Smooth muscle cell (in vitro differentiated cells): ENCODE results near the gene ARPP21. TPM values are rescaled to one million over a fixed set of nuclear protein-coding genes. Genes with fewer than 3 reads are reported as not detected.

ENCODE experiments used
- DNase-seq: peaks from one replicate; lab custom pipeline; 2025; ENCODE audit not compliant: unreplicated experiment; lab: John Stamatoyannopoulos, UW
- H2AFZ ChIP-seq: fragments of 200-600 bp; sonication (generic); 2 replicates; pipeline ENCODE4 v1.6.0; 2016; ENCODE audit warnings: antibody characterized with exemption, low read depth, mild to moderate bottlenecking
- H3F3A ChIP-seq: fragments of 200-600 bp; sonication (generic); 2 replicates; pipeline ENCODE4 v1.6.0; 2017; ENCODE audit warnings: antibody characterized with exemption, low read depth
- H3K27ac ChIP-seq: fragments of 200-600 bp; sonication (generic); 2 replicates; pipeline ENCODE4 v1.5.1; 2016; ENCODE audit warnings: low read depth, mild to moderate bottlenecking
- H3K27me3 ChIP-seq: fragments of 200-600 bp; sonication (generic); 2 replicates; pipeline ENCODE4 v1.6.1; 2016; ENCODE audit warnings: low read depth, mild to moderate bottlenecking
- H3K36me3 ChIP-seq: fragments of 200-600 bp; sonication (generic); 2 replicates; pipeline ENCODE4 v1.5.1; 2016; ENCODE audit warnings: low read depth
- H3K4me1 ChIP-seq: fragments of 200-600 bp; sonication (generic); 2 replicates; pipeline ENCODE4 v1.5.1; 2016; ENCODE audit warnings: low read depth
- H3K4me2 ChIP-seq: fragments of 200-600 bp; sonication (generic); 2 replicates; pipeline ENCODE4 v1.6.0; 2016; ENCODE audit warnings: mild to moderate bottlenecking
- H3K4me3 ChIP-seq: fragments of 200-600 bp; sonication (generic); 2 replicates; pipeline ENCODE4 v1.5.1; 2016; ENCODE audit warnings: mild to moderate bottlenecking
- H3K79me2 ChIP-seq: fragments of 200-600 bp; sonication (generic); 2 replicates; pipeline ENCODE4 v1.6.0; 2016; ENCODE audit warnings: low read depth, mild to moderate bottlenecking
- H3K9ac ChIP-seq: fragments of 200-600 bp; sonication (generic); 2 replicates; pipeline ENCODE4 v1.6.0; 2016; ENCODE audit warnings: low read depth
- H3K9me3 ChIP-seq: fragments of 200-600 bp; sonication (generic); replicated peaks from 2 replicates; pipeline ENCODE4 v1.5.1; 2016; ENCODE audit warnings: low read depth
- H4K20me1 ChIP-seq: fragments of 200-600 bp; sonication (generic); 2 replicates; pipeline ENCODE4 v1.6.0; 2016; ENCODE audit warnings: low read depth
- WGBS: methylation state at CpG from one replicate; pipeline ENCODE4 v1.1.7; 2016; ENCODE audit warnings: low lambda C conversion rate; 5-methylcytosine and 5-hydroxymethylcytosine counted together
- polyA plus RNA-seq: library from polyadenylated mRNA; unstranded; fragments of >200 nt; fragmentation: Nextera tagmentation; extraction: Ambion mirVana; gene quantifications from 2 replicates; pipeline ENCODE4 v1.2.1, GENCODE V29; 2016
- total RNA-seq: library from RNA; depleted of rRNA; stranded (reverse); fragments of >200 nt; gene quantifications from 2 replicates; pipeline ENCODE4 v1.2.3, GENCODE V29; 2014
- TF ChIP-seq, protein P1 (sequence below): fragments of 200-600 bp; sonication (generic); IDR thresholded peaks from 2 replicates; pipeline ENCODE4 v1.5.1; 2017; ENCODE audit warnings: borderline replicate concordance, mild to moderate bottlenecking, antibody characterized with exemption; ENCODE audit not compliant: insufficient read depth, poor library complexity, severe bottlenecking

The ARPP21 gene
- total and polyA plus RNA-seq, 2 experiments from 2014 or later = not detected

DNA sequence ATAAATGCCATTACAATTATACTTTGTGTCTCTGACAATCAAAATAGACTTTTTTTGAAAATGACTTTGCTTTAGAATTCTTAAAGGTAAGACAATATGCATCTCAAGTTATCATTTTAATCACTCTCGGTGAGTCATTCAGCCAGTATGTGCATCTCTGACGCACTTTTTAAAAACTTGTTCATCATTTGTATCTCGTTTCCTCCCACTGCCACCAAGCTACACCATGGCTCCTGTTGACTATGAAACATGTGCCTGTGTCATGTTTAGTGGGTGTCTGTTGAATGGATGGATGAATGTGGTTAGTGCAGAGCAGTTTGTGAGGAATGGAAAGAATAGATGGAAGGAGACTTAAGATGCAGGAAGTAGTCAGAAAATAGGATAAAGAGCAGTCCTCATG lies 68.6 kb downstream of the ARPP21 start:
- DNase-seq = no peak
- H3K9ac ChIP-seq = no peak overlapping the region
- H3K27ac ChIP-seq = no peak overlapping the region
- no peaks in the 10 kb centered on the region for H3K79me2 ChIP-seq
- TF ChIP-seq, protein P1, sequence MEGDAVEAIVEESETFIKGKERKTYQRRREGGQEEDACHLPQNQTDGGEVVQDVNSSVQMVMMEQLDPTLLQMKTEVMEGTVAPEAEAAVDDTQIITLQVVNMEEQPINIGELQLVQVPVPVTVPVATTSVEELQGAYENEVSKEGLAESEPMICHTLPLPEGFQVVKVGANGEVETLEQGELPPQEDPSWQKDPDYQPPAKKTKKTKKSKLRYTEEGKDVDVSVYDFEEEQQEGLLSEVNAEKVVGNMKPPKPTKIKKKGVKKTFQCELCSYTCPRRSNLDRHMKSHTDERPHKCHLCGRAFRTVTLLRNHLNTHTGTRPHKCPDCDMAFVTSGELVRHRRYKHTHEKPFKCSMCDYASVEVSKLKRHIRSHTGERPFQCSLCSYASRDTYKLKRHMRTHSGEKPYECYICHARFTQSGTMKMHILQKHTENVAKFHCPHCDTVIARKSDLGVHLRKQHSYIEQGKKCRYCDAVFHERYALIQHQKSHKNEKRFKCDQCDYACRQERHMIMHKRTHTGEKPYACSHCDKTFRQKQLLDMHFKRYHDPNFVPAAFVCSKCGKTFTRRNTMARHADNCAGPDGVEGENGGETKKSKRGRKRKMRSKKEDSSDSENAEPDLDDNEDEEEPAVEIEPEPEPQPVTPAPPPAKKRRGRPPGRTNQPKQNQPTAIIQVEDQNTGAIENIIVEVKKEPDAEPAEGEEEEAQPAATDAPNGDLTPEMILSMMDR = no peak
- H2AFZ ChIP-seq = no peak overlapping the region
- no peaks in the 10 kb centered on the region for H3F3A ChIP-seq
- no peaks in the 10 kb centered on the region for H3K4me1 ChIP-seq
- H3K9me3 ChIP-seq = no peaks in the 10 kb centered on the region
- H4K20me1 ChIP-seq = no peaks in the 10 kb centered on the region
- peaks cover 3% of the 10 kb centered on the region for H3K27me3 ChIP-seq
- no peak overlapping the region for H3K4me3 ChIP-seq
- no peaks in the 10 kb centered on the region for H3K36me3 ChIP-seq
- WGBS = 76% methylated on average over 3 of the region's 3 CpGs
- H3K4me2 ChIP-seq = no peak overlapping the region

DNA sequence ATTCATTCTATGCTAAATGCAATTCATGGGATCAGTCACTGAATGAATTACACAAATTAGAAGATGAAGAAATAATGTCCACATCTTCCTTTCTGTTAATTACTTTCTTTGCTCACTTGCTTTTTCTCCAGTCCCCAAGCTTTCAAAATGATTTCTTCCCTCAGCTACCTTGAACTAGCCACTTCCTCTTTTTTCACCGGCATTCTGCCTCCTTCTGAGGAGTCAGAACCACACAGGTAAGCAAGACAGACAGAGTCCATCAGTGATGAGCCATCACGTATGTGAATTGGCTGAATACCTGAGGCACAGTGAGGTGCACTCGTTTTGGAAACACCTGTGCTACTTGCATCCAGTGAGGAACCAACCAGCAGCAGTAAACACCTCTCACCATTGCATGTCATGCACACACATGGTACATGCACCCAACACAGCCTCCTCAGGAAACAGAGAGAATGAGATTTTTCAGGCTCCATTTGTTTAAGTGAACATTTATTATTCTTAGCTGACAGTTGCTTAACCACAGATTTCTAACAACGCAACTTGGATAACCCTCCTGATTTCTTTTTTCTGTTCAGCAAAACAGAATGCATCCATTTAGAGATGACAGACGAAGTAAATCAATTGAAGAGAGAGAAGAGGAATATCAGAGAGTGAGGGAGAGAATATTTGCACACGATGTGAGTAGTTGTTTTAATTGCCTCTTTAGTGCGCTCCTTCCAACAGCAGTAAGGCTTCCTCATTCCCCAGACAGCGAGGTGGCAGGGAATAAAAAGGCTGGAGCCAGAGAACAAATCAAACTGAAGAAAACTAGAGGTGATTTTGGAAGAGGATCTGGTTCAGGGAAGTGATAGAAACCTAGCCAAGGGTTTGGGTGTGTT lies 69.3 kb downstream of the ARPP21 start:
- no peak overlapping the region for H3K9ac ChIP-seq
- no peak overlapping the region for H3K4me3 ChIP-seq
- DNase-seq = no peak
- no peak overlapping the region for H3K27ac ChIP-seq
- peaks cover 3% of the 10 kb centered on the region for H3K27me3 ChIP-seq
- no peaks in the 10 kb centered on the region for H3K36me3 ChIP-seq
- H3K79me2 ChIP-seq = no peaks in the 10 kb centered on the region
- no peak overlapping the region for H2AFZ ChIP-seq
- TF ChIP-seq, protein P1 = no peak
- 80% methylated on average over 8 of the region's 8 CpGs for WGBS
- H3K4me2 ChIP-seq = no peak overlapping the region
- H4K20me1 ChIP-seq = no peaks in the 10 kb centered on the region
- H3K9me3 ChIP-seq = no peaks in the 10 kb centered on the region
- H3F3A ChIP-seq = no peaks in the 10 kb centered on the region
- no peaks in the 10 kb centered on the region for H3K4me1 ChIP-seq

DNA sequence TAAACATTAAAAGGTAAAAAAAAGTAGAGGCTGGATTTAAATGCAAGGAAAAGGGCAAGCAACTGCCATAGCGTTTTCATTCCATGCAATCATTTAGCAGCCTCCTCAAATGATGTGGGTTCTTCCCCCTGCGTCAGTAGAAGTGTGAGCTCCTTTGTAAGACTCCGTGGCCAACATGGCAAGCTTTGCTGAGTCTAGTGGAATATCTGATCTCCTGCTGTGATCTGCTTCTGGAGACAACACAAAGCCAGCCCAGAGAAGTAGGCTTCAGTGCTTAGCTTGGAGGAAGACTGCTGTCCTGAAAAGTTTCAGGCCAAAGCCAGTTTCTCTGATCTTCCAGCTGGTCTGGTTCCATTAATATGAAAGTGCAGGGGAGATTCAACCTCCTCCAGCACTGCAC lies 70.4 kb downstream of the ARPP21 start:
- no peaks in the 10 kb centered on the region for H3K36me3 ChIP-seq
- H2AFZ ChIP-seq = no peak overlapping the region
- no peak overlapping the region for H3K9ac ChIP-seq
- no peaks in the 10 kb centered on the region for H4K20me1 ChIP-seq
- H3K27me3 ChIP-seq = peaks cover 3% of the 10 kb centered on the region
- DNase-seq = no peak
- H3K27ac ChIP-seq = no peak overlapping the region
- 84% methylated on average over 3 of the region's 3 CpGs for WGBS
- no peaks in the 10 kb centered on the region for H3K9me3 ChIP-seq
- TF ChIP-seq, protein P1 = no peak
- H3F3A ChIP-seq = no peaks in the 10 kb centered on the region
- no peak overlapping the region for H3K4me2 ChIP-seq
- H3K79me2 ChIP-seq = no peaks in the 10 kb centered on the region
- no peaks in the 10 kb centered on the region for H3K4me1 ChIP-seq
- no peak overlapping the region for H3K4me3 ChIP-seq

DNA sequence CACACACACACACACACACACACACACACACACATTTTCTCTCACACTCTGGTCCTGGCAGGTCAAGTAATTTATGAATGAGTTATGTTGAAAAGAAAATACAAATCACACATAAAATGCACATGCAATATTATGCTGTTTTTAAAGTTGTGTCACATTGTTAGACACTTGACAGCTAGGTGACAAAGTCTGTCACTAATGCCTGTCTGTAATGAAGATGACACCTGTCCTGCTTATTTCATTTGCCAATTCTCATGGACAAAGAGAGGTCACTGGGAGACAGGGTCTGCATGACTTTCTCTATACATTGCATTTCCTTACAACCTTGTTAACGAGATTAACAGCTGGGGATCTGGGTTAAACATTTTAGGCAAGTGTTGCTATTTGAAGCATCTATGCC lies 71.2 kb downstream of the ARPP21 start:
- TF ChIP-seq, protein P1 = no peak
- Histone ChIP-seq H3K27ac (no peak overlapping the region), H3K9ac (no peak overlapping the region), H3K27me3 (peaks cover 3% of the 10 kb centered on the region), H3K9me3 (no peaks in the 10 kb centered on the region), H3K4me3 (no peak overlapping the region), H4K20me1 (no peaks in the 10 kb centered on the region), H3K4me1 (no peaks in the 10 kb centered on the region), H3K4me2 (no peak overlapping the region), H2AFZ (no peak overlapping the region), H3K36me3 (no peaks in the 10 kb centered on the region), H3K79me2 (no peaks in the 10 kb centered on the region), H3F3A (no peaks in the 10 kb centered on the region)
- no peak for DNase-seq
- 81% methylated on average over 1 of the region's 1 CpG for WGBS
